HepG2 (cell line): Measurements from ENCODE around the gene VSNL1. TPM values are rescaled to one million over a fixed set of nuclear protein-coding genes. Genes with fewer than 3 reads are reported as not detected.

Experiments
- ARID3A ChIP-seq: IDR thresholded peaks from 2 replicates; pipeline ENCODE4 v1.6.1; 2012; ENCODE audit warnings: low read depth, low read length, improper control_type of control experiment
- BHLHE40 ChIP-seq: IDR thresholded peaks from 2 replicates; pipeline ENCODE4 v1.6.1; 2011; ENCODE audit warnings: low read length, improper control_type of control experiment
- BRD4 ChIP-seq: sonication (generic); formaldehyde crosslinking; IDR thresholded peaks from 2 replicates; pipeline ENCODE4 v1.4.0; 2020; ENCODE audit warnings: missing genetic modification reagents
- CBFB ChIP-seq: sonication (generic); formaldehyde crosslinking; IDR thresholded peaks from 2 replicates; pipeline ENCODE4 v1.4.0; 2020; ENCODE audit warnings: missing genetic modification reagents
- FIP1L1 ChIP-seq: fragments of 200-400 bp; formaldehyde crosslinking; IDR thresholded peaks from 2 replicates; pipeline ENCODE4 v1.6.1; 2018; ENCODE audit warnings: low read depth, mild to moderate bottlenecking, low read length, moderate library complexity, borderline replicate concordance; ENCODE audit not compliant: insufficient read depth
- IRF9 ChIP-seq: sonication (generic); formaldehyde crosslinking; IDR thresholded peaks from 2 replicates; pipeline ENCODE4 v1.8.0; 2022; ENCODE audit warnings: missing genetic modification reagents, mild to moderate bottlenecking, borderline replicate concordance
- ZFP36 ChIP-seq: fragments of 150-350 bp; IDR thresholded peaks from 2 replicates; pipeline ENCODE4 v1.6.1; 2018; ENCODE audit warnings: borderline replicate concordance, low read length, low read depth; ENCODE audit not compliant: partially characterized antibody
- ZNF275 ChIP-seq: sonication (generic); formaldehyde crosslinking; IDR thresholded peaks from 2 replicates; pipeline ENCODE4 v1.8.0; 2022; ENCODE audit warnings: missing genetic modification reagents, mild to moderate bottlenecking, inconsistent platforms, borderline replicate concordance
- ZNF3 ChIP-seq: IDR thresholded peaks from 2 replicates; pipeline ENCODE4 v1.7.0; 2017; ENCODE audit warnings: inconsistent platforms
- polyA plus RNA-seq, 8 experiments: library from polyadenylated mRNA; depleted of rRNA in 3 of 8; stranded (reverse) in 7 of 8; unstranded in 1 of 8; fragments of >200 nt; fragmentation: Illumina TruSeq in 4 of 8; extraction: Trizol in 4 of 8; gene quantifications; 2 replicates each; pipeline versions ENCODE4 v1.2.1 to v1.2.3, GENCODE V29; 2011 to 2016; ENCODE audit warnings: low read depth in 4 of 8, missing spikeins in 1 of 8, mixed read lengths in 1 of 8; ENCODE audit not compliant: insufficient read depth in 1 of 8
- total RNA-seq, 5 experiments: library from RNA; depleted of rRNA; stranded (reverse); fragments of >200 nt; fragmentation: Illumina TruSeq; extraction: Trizol; gene quantifications; 2 replicates each; pipeline ENCODE4 v1.2.3, GENCODE V29; 2016; ENCODE audit warnings: low read depth in 1 of 5
- TF ChIP-seq, protein P1 (sequence below): sonication (generic); formaldehyde crosslinking; IDR thresholded peaks from 2 replicates; pipeline ENCODE4 v1.5.1; 2020; ENCODE audit warnings: mild to moderate bottlenecking, moderate library complexity, missing genetic modification reagents
- TF ChIP-seq, protein P2 (sequence below): sonication (generic); formaldehyde crosslinking; IDR thresholded peaks from 2 replicates; pipeline ENCODE4 v1.4.0; 2020; ENCODE audit warnings: missing genetic modification reagents
- TF ChIP-seq, protein P3 (sequence below): sonication (generic); formaldehyde crosslinking; IDR thresholded peaks from 2 replicates; pipeline ENCODE4 v1.4.0; 2020; ENCODE audit warnings: missing genetic modification reagents, borderline replicate concordance

VSNL1 gene
- total and polyA plus RNA-seq, 2 of the 13 experiments (the other 11 are each of a cell fraction or from before 2014, with no cell fraction given): 63.2 to 95.9 TPM

DNA sequence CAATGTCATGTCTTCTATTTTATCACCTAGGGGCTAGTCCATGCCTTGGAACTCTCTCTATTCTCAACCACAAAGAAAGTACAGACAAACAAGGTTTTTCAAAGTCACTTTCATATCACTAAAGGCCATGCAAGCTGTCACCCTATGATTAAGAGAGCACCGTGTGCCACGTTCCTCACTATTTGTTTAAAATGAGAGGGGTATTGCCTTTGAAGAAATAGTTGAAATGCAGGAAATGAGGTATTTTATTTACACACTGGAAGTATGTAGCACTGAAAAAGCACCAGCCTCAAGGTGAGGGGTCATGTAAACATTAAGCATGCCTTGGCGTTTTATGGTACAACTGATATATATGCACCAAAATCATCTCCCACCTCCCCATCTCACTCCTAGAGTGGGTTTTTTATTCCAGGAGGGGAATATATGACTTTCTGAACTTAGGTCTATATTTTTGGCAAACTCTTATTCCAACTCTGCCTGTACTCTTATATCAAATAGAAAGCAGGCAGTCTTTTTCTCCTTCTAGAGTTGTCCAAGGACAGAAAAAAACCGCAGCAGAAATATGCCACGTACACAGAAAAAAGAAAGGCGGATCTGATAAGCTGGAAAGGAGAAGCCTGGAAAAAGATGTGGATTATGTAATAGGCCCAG is 53.5 kb downstream of the VSNL1 start (continued):
- TF ChIP-seq, protein P1, sequence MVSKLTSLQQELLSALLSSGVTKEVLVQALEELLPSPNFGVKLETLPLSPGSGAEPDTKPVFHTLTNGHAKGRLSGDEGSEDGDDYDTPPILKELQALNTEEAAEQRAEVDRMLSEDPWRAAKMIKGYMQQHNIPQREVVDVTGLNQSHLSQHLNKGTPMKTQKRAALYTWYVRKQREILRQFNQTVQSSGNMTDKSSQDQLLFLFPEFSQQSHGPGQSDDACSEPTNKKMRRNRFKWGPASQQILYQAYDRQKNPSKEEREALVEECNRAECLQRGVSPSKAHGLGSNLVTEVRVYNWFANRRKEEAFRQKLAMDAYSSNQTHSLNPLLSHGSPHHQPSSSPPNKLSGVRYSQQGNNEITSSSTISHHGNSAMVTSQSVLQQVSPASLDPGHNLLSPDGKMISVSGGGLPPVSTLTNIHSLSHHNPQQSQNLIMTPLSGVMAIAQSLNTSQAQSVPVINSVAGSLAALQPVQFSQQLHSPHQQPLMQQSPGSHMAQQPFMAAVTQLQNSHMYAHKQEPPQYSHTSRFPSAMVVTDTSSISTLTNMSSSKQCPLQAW (CRISPR knock-in tag): peak; percentile 88
- TF ChIP-seq, protein P2, sequence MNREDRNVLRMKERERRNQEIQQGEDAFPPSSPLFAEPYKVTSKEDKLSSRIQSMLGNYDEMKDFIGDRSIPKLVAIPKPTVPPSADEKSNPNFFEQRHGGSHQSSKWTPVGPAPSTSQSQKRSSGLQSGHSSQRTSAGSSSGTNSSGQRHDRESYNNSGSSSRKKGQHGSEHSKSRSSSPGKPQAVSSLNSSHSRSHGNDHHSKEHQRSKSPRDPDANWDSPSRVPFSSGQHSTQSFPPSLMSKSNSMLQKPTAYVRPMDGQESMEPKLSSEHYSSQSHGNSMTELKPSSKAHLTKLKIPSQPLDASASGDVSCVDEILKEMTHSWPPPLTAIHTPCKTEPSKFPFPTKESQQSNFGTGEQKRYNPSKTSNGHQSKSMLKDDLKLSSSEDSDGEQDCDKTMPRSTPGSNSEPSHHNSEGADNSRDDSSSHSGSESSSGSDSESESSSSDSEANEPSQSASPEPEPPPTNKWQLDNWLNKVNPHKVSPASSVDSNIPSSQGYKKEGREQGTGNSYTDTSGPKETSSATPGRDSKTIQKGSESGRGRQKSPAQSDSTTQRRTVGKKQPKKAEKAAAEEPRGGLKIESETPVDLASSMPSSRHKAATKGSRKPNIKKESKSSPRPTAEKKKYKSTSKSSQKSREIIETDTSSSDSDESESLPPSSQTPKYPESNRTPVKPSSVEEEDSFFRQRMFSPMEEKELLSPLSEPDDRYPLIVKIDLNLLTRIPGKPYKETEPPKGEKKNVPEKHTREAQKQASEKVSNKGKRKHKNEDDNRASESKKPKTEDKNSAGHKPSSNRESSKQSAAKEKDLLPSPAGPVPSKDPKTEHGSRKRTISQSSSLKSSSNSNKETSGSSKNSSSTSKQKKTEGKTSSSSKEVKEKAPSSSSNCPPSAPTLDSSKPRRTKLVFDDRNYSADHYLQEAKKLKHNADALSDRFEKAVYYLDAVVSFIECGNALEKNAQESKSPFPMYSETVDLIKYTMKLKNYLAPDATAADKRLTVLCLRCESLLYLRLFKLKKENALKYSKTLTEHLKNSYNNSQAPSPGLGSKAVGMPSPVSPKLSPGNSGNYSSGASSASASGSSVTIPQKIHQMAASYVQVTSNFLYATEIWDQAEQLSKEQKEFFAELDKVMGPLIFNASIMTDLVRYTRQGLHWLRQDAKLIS (CRISPR knock-in tag): peak; percentile 89; the same call in 1 of the 2 replicates
- TF ChIP-seq, protein P3, sequence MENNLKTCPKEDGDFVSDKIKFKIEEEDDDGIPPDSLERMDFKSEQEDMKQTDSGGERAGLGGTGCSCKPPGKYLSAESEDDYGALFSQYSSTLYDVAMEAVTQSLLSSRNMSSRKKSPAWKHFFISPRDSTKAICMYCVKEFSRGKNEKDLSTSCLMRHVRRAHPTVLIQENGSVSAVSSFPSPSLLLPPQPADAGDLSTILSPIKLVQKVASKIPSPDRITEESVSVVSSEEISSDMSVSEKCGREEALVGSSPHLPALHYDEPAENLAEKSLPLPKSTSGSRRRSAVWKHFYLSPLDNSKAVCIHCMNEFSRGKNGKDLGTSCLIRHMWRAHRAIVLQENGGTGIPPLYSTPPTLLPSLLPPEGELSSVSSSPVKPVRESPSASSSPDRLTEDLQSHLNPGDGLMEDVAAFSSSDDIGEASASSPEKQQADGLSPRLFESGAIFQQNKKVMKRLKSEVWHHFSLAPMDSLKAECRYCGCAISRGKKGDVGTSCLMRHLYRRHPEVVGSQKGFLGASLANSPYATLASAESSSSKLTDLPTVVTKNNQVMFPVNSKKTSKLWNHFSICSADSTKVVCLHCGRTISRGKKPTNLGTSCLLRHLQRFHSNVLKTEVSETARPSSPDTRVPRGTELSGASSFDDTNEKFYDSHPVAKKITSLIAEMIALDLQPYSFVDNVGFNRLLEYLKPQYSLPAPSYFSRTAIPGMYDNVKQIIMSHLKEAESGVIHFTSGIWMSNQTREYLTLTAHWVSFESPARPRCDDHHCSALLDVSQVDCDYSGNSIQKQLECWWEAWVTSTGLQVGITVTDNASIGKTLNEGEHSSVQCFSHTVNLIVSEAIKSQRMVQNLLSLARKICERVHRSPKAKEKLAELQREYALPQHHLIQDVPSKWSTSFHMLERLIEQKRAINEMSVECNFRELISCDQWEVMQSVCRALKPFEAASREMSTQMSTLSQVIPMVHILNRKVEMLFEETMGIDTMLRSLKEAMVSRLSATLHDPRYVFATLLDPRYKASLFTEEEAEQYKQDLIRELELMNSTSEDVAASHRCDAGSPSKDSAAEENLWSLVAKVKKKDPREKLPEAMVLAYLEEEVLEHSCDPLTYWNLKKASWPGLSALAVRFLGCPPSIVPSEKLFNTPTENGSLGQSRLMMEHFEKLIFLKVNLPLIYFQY (CRISPR knock-in tag): peak; percentile 75; the same call in 1 of the 2 replicates
- peak; percentile 93 for TF ChIP-seq BHLHE40
- peak; percentile 94 for TF ChIP-seq ARID3A
- no peak for TF ChIP-seq FIP1L1
- TF ChIP-seq CBFB (CRISPR knock-in tag): peak; percentile 93
- TF ChIP-seq ZNF3 (CRISPR knock-in tag): peak; percentile 64
- no peak for TF ChIP-seq BRD4 (CRISPR knock-in tag)
- TF ChIP-seq ZNF275: no peak
- TF ChIP-seq ZFP36: peak; percentile 61
- no peak for TF ChIP-seq IRF9 (CRISPR knock-in tag)
